ENCODE measurements around the gene ZNF566.
"Not testable (repeated sequence)": the region's sequence is repeated elsewhere in the genome, so short reads cannot be mapped to it uniquely, and the experiment has no call there.

The ZNF566 gene

GRCh38 chr19:36490846-36491245 lies 1.5 kb upstream of the ZNF566 start:
- peaks cover 32% of the 10 kb centered on the region for H3K4me1 Mint-ChIP-seq
- H3K27ac Mint-ChIP-seq (ENCODE audit: low read depth); H3K9me3 Mint-ChIP-seq; DNase-seq (ENCODE audit: low spot score in 2 of 2); H3K27me3 Mint-ChIP-seq; ATAC-seq (replicated peaks; ENCODE audit: extremely low read depth, poor library complexity, severe bottlenecking): not testable (repeated sequence)
- H3K4me3 Mint-ChIP-seq: peak overlapping the region; percentile 96
- peaks cover 11% of the 10 kb centered on the region for H3K36me3 Mint-ChIP-seq (ENCODE audit: insufficient read depth)

GRCh38 chr19:36489920-36490415 lies 607 bp upstream of the ZNF566 start:
- Mint-ChIP-seq H3K36me3 (ENCODE audit: insufficient read depth) (peaks cover 11% of the 10 kb centered on the region), H3K9me3 (peaks cover 6% of the 10 kb centered on the region), H3K27ac (ENCODE audit: low read depth) (peak overlapping the region; percentile 97), H3K4me3 (peak overlapping the region; percentile 96), H3K4me1 (peaks cover 32% of the 10 kb centered on the region), H3K27me3 (no peaks in the 10 kb centered on the region)
- ATAC-seq (replicated peaks; ENCODE audit: extremely low read depth, poor library complexity, severe bottlenecking) (peak; percentile 41), DNase-seq (ENCODE audit: low spot score in 2 of 2) (no peak)

- ATAC-seq (replicated peaks; ENCODE audit: extremely low read depth, poor library complexity, severe bottlenecking): peak; percentile 53
- Mint-ChIP-seq H3K4me1 (peaks cover 32% of the 10 kb centered on the region), H3K9me3 (peaks cover 6% of the 10 kb centered on the region), H3K27ac (ENCODE audit: low read depth) (peak overlapping the region; percentile 97), H3K36me3 (ENCODE audit: insufficient read depth) (peaks cover 11% of the 10 kb centered on the region), H3K4me3 (peak overlapping the region; percentile 96), H3K27me3 (no peaks in the 10 kb centered on the region)
- DNase-seq (ENCODE audit: low spot score in 2 of 2): peak in 1 of 2 donors; percentile 60
Measured at GRCh38 chr19:36488846-36489117, 579 bp downstream of the ZNF566 start.

GRCh38 chr19:36488118-36488845 lies 1.1 kb downstream of the ZNF566 start:
- Mint-ChIP-seq H3K27me3 (no peaks in the 10 kb centered on the region), H3K4me1 (peaks cover 32% of the 10 kb centered on the region), H3K9me3 (peaks cover 6% of the 10 kb centered on the region)

GRCh38 chr19:36483653-36484052 lies 5.7 kb downstream of the ZNF566 start:
- DNase-seq (ENCODE audit: low spot score in 2 of 2) (no peak), ATAC-seq (replicated peaks; ENCODE audit: extremely low read depth, poor library complexity, severe bottlenecking) (no peak)
- Mint-ChIP-seq H3K4me3 (no peak overlapping the region), H3K4me1 (peaks cover 14% of the 10 kb centered on the region), H3K9me3 (no peaks in the 10 kb centered on the region), H3K27me3 (no peaks in the 10 kb centered on the region), H3K36me3 (ENCODE audit: insufficient read depth) (no peaks in the 10 kb centered on the region), H3K27ac (ENCODE audit: low read depth) (no peak overlapping the region)

More at GRCh38 chr19:36488118-36488845, 1.1 kb downstream of the ZNF566 start:
- no peak for DNase-seq (ENCODE audit: low spot score in 2 of 2)
- ATAC-seq (replicated peaks; ENCODE audit: extremely low read depth, poor library complexity, severe bottlenecking): no peak
- Mint-ChIP-seq H3K4me3 (peak overlapping the region; percentile 96), H3K36me3 (ENCODE audit: insufficient read depth) (peaks cover 11% of the 10 kb centered on the region), H3K27ac (ENCODE audit: low read depth) (peak overlapping the region; percentile 97)

GRCh38 chr19:36482876-36483275 lies 6.5 kb downstream of the ZNF566 start:
- ATAC-seq (replicated peaks; ENCODE audit: extremely low read depth, poor library complexity, severe bottlenecking) (no peak), DNase-seq (ENCODE audit: low spot score in 2 of 2) (no peak)
- Mint-ChIP-seq H3K27me3 (no peaks in the 10 kb centered on the region), H3K4me3 (no peak overlapping the region), H3K9me3 (peaks cover 5% of the 10 kb centered on the region), H3K4me1 (peaks cover 7% of the 10 kb centered on the region), H3K27ac (ENCODE audit: low read depth) (no peak overlapping the region), H3K36me3 (ENCODE audit: insufficient read depth) (no peaks in the 10 kb centered on the region)

- Mint-ChIP-seq H3K27me3 (no peaks in the 10 kb centered on the region), H3K27ac (ENCODE audit: low read depth) (no peak overlapping the region), H3K36me3 (ENCODE audit: insufficient read depth) (peaks cover 5% of the 10 kb centered on the region), H3K4me3 (no peak overlapping the region), H3K4me1 (no peaks in the 10 kb centered on the region), H3K9me3 (peaks cover 17% of the 10 kb centered on the region)
- DNase-seq (ENCODE audit: low spot score in 2 of 2): no peak
- no peak for ATAC-seq (replicated peaks; ENCODE audit: extremely low read depth, poor library complexity, severe bottlenecking)
Measured at GRCh38 chr19:36460046-36460445, 29.3 kb downstream of the ZNF566 start.

GRCh38 chr19:36456831-36457230 lies 32.5 kb downstream of the ZNF566 start:
- Mint-ChIP-seq H3K9me3 (peaks cover 36% of the 10 kb centered on the region), H3K36me3 (ENCODE audit: insufficient read depth) (peaks cover 7% of the 10 kb centered on the region), H3K4me3 (no peak overlapping the region), H3K27ac (ENCODE audit: low read depth) (no peak overlapping the region), H3K4me1 (no peaks in the 10 kb centered on the region), H3K27me3 (no peaks in the 10 kb centered on the region)
- DNase-seq (ENCODE audit: low spot score in 2 of 2) (no peak), ATAC-seq (replicated peaks; ENCODE audit: extremely low read depth, poor library complexity, severe bottlenecking) (no peak)

GRCh38 chr19:36449059-36449670 lies 40.2 kb downstream of the ZNF566 start:
- H3K4me1 Mint-ChIP-seq: no peaks in the 10 kb centered on the region
- no peak for ATAC-seq (replicated peaks; ENCODE audit: extremely low read depth, poor library complexity, severe bottlenecking)
- no peak overlapping the region for H3K27ac Mint-ChIP-seq (ENCODE audit: low read depth)
- peaks cover 13% of the 10 kb centered on the region for H3K36me3 Mint-ChIP-seq (ENCODE audit: insufficient read depth)
- H3K27me3 Mint-ChIP-seq: no peaks in the 10 kb centered on the region
- H3K4me3 Mint-ChIP-seq: no peak overlapping the region
- DNase-seq (ENCODE audit: low spot score in 2 of 2): no peak
- H3K9me3 Mint-ChIP-seq: peaks cover 17% of the 10 kb centered on the region

- Mint-ChIP-seq H3K4me3 (no peak overlapping the region), H3K4me1 (no peaks in the 10 kb centered on the region), H3K9me3 (peaks cover 21% of the 10 kb centered on the region), H3K27me3 (no peaks in the 10 kb centered on the region), H3K27ac (ENCODE audit: low read depth) (no peak overlapping the region), H3K36me3 (ENCODE audit: insufficient read depth) (no peaks in the 10 kb centered on the region)
- ATAC-seq (replicated peaks; ENCODE audit: extremely low read depth, poor library complexity, severe bottlenecking) (no peak), DNase-seq (ENCODE audit: low spot score in 2 of 2) (no peak)
Measured at GRCh38 chr19:36441339-36441738, 48.0 kb downstream of the ZNF566 start.

- H3K4me3 Mint-ChIP-seq: no peak overlapping the region
- no peaks in the 10 kb centered on the region for H3K4me1 Mint-ChIP-seq
- H3K9me3 Mint-ChIP-seq: peaks cover 36% of the 10 kb centered on the region
- no peak for ATAC-seq (replicated peaks; ENCODE audit: extremely low read depth, poor library complexity, severe bottlenecking)
- DNase-seq (ENCODE audit: low spot score in 2 of 2): no peak
- no peak overlapping the region for H3K27ac Mint-ChIP-seq (ENCODE audit: low read depth)
- H3K36me3 Mint-ChIP-seq (ENCODE audit: insufficient read depth): no peaks in the 10 kb centered on the region
- H3K27me3 Mint-ChIP-seq: no peaks in the 10 kb centered on the region
Measured at GRCh38 chr19:36436531-36436930, 52.8 kb downstream of the ZNF566 start.

GRCh38 chr19:36423925-36424324 lies 65.4 kb downstream of the ZNF566 start:
- no peaks in the 10 kb centered on the region for H3K9me3 Mint-ChIP-seq
- peaks cover 52% of the 10 kb centered on the region for H3K27me3 Mint-ChIP-seq
- H3K27ac Mint-ChIP-seq (ENCODE audit: low read depth): no peak overlapping the region
- peaks cover under 1% of the 10 kb centered on the region for H3K4me1 Mint-ChIP-seq
- DNase-seq (ENCODE audit: low spot score in 2 of 2) (no peak), ATAC-seq (replicated peaks; ENCODE audit: extremely low read depth, poor library complexity, severe bottlenecking) (no peak)
- no peak overlapping the region for H3K4me3 Mint-ChIP-seq
- H3K36me3 Mint-ChIP-seq (ENCODE audit: insufficient read depth): no peaks in the 10 kb centered on the region

GRCh38 chr19:36421749-36422481 lies 67.4 kb downstream of the ZNF566 start:
- Mint-ChIP-seq H3K27me3 (peaks cover 52% of the 10 kb centered on the region), H3K4me1 (peaks cover 20% of the 10 kb centered on the region), H3K27ac (ENCODE audit: low read depth) (no peak overlapping the region), H3K36me3 (ENCODE audit: insufficient read depth) (peaks cover 2% of the 10 kb centered on the region), H3K4me3 (no peak overlapping the region), H3K9me3 (no peaks in the 10 kb centered on the region)
- DNase-seq (ENCODE audit: low spot score in 2 of 2) (no peak), ATAC-seq (replicated peaks; ENCODE audit: extremely low read depth, poor library complexity, severe bottlenecking) (no peak)

All from central memory CD8-positive, alpha-beta T cell (primary cell).